ENCODE measurements around the gene STOX2. TPM values are rescaled to one million over a fixed set of nuclear protein-coding genes. Genes with fewer than 3 reads are reported as not detected.

Gene STOX2
- total RNA-seq, 4 donors from 2014 or later = 3.5 to 23.1 (median 7.6) TPM

- no peaks in the 10 kb centered on the region for H3K4me1 ChIP-seq
- H3K27me3 ChIP-seq = no peaks in the 10 kb centered on the region
- DNase-seq = no peak
- H3K9me3 ChIP-seq = no peaks in the 10 kb centered on the region
- no peaks in the 10 kb centered on the region for H3K36me3 ChIP-seq
- no peak overlapping the region for H3K4me3 ChIP-seq
- TF ChIP-seq CTCF (IDR thresholded peaks at IDR 0.05) (no peak), POLR2A (IDR thresholded peaks at IDR 0.05) (no peak)
- H3K27ac ChIP-seq = no peak overlapping the region
These were observed 147.5 kb downstream of the STOX2 start for GRCh38 chr4:184052616-184053015.

- Histone ChIP-seq H3K4me1 (no peaks in the 10 kb centered on the region), H3K36me3 (no peaks in the 10 kb centered on the region), H3K27ac (no peak overlapping the region), H3K9me3 (no peaks in the 10 kb centered on the region), H3K27me3 (no peaks in the 10 kb centered on the region), H3K4me3 (no peak overlapping the region)
- TF ChIP-seq CTCF (IDR thresholded peaks at IDR 0.05) (no peak), POLR2A (IDR thresholded peaks at IDR 0.05) (no peak)
- DNase-seq = no peak
These were observed 148.3 kb downstream of the STOX2 start for GRCh38 chr4:184053434-184053833.

GRCh38 chr4:184056877-184057276 lies 151.8 kb downstream of the STOX2 start:
- Histone ChIP-seq H3K9me3 (no peaks in the 10 kb centered on the region), H3K36me3 (no peaks in the 10 kb centered on the region), H3K4me3 (no peak overlapping the region), H3K27ac (no peak overlapping the region), H3K27me3 (no peaks in the 10 kb centered on the region), H3K4me1 (no peaks in the 10 kb centered on the region)
- TF ChIP-seq CTCF (IDR thresholded peaks at IDR 0.05) (no peak), POLR2A (IDR thresholded peaks at IDR 0.05) (no peak)
- no peak for DNase-seq

- Histone ChIP-seq H3K27ac (no peak overlapping the region), H3K4me3 (no peak overlapping the region), H3K27me3 (no peaks in the 10 kb centered on the region), H3K4me1 (no peaks in the 10 kb centered on the region), H3K36me3 (no peaks in the 10 kb centered on the region), H3K9me3 (no peaks in the 10 kb centered on the region)
- TF ChIP-seq CTCF (IDR thresholded peaks at IDR 0.05) (no peak), POLR2A (IDR thresholded peaks at IDR 0.05) (no peak)
- no peak for DNase-seq
These were observed 152.9 kb downstream of the STOX2 start for GRCh38 chr4:184058026-184058425.

- H3K4me3 ChIP-seq = no peak overlapping the region
- no peak for TF ChIP-seq CTCF (IDR thresholded peaks at IDR 0.05)
- no peak for TF ChIP-seq POLR2A (IDR thresholded peaks at IDR 0.05)
- no peaks in the 10 kb centered on the region for H3K9me3 ChIP-seq
- DNase-seq = no peak
- no peak overlapping the region for H3K27ac ChIP-seq
- no peaks in the 10 kb centered on the region for H3K27me3 ChIP-seq
- H3K36me3 ChIP-seq = no peaks in the 10 kb centered on the region
- no peaks in the 10 kb centered on the region for H3K4me1 ChIP-seq
These were observed 154.0 kb downstream of the STOX2 start for GRCh38 chr4:184059099-184059498.

- Histone ChIP-seq H3K9me3 (no peaks in the 10 kb centered on the region), H3K4me1 (no peaks in the 10 kb centered on the region), H3K27ac (no peak overlapping the region), H3K4me3 (no peak overlapping the region), H3K27me3 (no peaks in the 10 kb centered on the region), H3K36me3 (no peaks in the 10 kb centered on the region)
- TF ChIP-seq CTCF (IDR thresholded peaks at IDR 0.05) (no peak), POLR2A (IDR thresholded peaks at IDR 0.05) (no peak)
- DNase-seq = no peak
These were observed 156.5 kb downstream of the STOX2 start for GRCh38 chr4:184061582-184061981.

Data from Peyer's patch (tissue), 4 donors.